ENCODE results near the gene PSKH1. TPM values are rescaled to one million over a fixed set of nuclear protein-coding genes. Genes with fewer than 3 reads are reported as not detected.

The PSKH1 gene
- total and polyA plus RNA-seq, 9 of the 15 experiments (the other 6 are each of a cell fraction or from before 2014, with no cell fraction given), result 0.96 to 20.9 (median 9.4) TPM

DNA sequence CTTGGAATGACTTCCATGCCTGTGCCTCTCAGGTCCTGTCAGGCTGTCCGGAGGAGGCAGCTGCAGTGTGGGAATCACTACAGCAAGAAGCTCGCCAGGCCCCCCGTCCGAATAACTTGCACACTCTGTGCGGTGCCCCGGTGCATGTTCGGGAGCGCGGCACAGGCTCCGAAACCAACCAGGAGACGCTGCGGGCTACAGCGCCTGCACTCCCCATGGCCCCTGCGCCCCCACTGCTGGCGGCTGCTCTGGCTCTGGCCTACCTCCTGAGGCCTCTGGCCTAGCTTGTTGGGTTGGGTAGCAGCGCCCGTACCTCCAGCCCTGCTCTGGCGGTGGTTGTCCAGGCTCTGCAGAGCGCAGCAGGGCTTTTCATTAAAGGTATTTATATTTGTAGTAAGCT lies 7.1 kb upstream of the PSKH1 start:
- Histone ChIP-seq H3K4me1 (replicated peaks in 1 of 2; ENCODE audit: control insufficient read depth in 2 of 2, insufficient read depth in 2 of 2, low read length in 2 of 2) (peaks cover 9 to 43% of the 10 kb centered on the region in 2 experiments; a peak in 4 of 5 replicates), H3K9ac (ENCODE audit: insufficient read depth in 1 of 2, low read depth in 2 of 2, low read length in 2 of 2) (peak overlapping the region in 1 of 2 experiments; percentile 50; a peak in 2 of 4 replicates), H3K36me3 (ENCODE audit: control insufficient read depth, insufficient read depth, low read length) (peaks cover 42% of the 10 kb centered on the region; the same call in 2 of the 3 replicates), H3K27me3 (ENCODE audit: control insufficient read depth in 2 of 2, insufficient read depth in 2 of 2, low read length in 2 of 2) (no peaks in the 10 kb centered on the region), H3K27ac (ENCODE audit: extremely low read depth, low read depth, low read length) (no peak overlapping the region), H3K9me3 (replicated peaks; ENCODE audit: control insufficient read depth, insufficient read depth, low read depth, low read length) (no peaks in the 10 kb centered on the region), H3K9me1 (ENCODE audit: control insufficient read depth, insufficient read depth, low read length) (no peaks in the 10 kb centered on the region), H4K20me1 (replicated peaks; ENCODE audit: control insufficient read depth, insufficient read depth, low read length) (peaks cover 19% of the 10 kb centered on the region), H3K79me2 (ENCODE audit: control insufficient read depth, insufficient read depth, low read length) (no peaks in the 10 kb centered on the region), H2AFZ (ENCODE audit: low read depth, low read length) (no peak overlapping the region), H3K4me2 (ENCODE audit: insufficient read depth, low read length) (no peak overlapping the region), H3K4me3 (no peak overlapping the region)
- no peak for TF ChIP-seq SREBF2 (CRISPR knock-in tag; IDR thresholded peaks at IDR 0.05)
- TF ChIP-seq, protein P1, sequence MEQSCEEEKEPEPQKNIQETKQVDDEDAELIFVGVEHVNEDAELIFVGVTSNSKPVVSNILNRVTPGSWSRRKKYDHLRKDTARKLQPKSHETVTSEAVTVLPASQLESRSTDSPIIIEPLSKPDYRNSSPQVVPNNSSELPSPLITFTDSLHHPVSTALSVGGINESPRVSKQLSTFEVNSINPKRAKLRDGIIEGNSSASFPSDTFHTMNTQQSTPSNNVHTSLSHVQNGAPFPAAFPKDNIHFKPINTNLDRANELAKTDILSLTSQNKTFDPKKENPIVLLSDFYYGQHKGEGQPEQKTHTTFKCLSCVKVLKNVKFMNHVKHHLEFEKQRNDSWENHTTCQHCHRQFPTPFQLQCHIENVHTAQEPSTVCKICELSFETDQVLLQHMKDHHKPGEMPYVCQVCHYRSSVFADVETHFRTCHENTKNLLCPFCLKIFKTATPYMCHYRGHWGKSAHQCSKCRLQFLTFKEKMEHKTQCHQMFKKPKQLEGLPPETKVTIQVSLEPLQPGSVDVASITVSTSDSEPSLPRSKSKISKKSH (CRISPR knock-in tag; IDR thresholded peaks at IDR 0.05), result no peak
- TF ChIP-seq ZNF165 (CRISPR knock-in tag; IDR thresholded peaks at IDR 0.05; ENCODE audit: borderline replicate concordance), result no peak
- TF ChIP-seq TEAD4 (IDR thresholded peaks at IDR 0.05; ENCODE audit: low read length), result no peak
- no peak for TF ChIP-seq TEAD4 (CRISPR knock-in tag; IDR thresholded peaks at IDR 0.05; ENCODE audit: borderline replicate concordance)
- peak; percentile 59; the same call in 1 of the 2 replicates for TF ChIP-seq POLR2G (IDR thresholded peaks at IDR 0.05; ENCODE audit: low read depth, low read length)
- TF ChIP-seq, protein P2, sequence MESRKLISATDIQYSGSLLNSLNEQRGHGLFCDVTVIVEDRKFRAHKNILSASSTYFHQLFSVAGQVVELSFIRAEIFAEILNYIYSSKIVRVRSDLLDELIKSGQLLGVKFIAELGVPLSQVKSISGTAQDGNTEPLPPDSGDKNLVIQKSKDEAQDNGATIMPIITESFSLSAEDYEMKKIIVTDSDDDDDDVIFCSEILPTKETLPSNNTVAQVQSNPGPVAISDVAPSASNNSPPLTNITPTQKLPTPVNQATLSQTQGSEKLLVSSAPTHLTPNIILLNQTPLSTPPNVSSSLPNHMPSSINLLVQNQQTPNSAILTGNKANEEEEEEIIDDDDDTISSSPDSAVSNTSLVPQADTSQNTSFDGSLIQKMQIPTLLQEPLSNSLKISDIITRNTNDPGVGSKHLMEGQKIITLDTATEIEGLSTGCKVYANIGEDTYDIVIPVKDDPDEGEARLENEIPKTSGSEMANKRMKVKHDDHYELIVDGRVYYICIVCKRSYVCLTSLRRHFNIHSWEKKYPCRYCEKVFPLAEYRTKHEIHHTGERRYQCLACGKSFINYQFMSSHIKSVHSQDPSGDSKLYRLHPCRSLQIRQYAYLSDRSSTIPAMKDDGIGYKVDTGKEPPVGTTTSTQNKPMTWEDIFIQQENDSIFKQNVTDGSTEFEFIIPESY (CRISPR knock-in tag; IDR thresholded peaks at IDR 0.05), result peak; percentile 88
- ATAC-seq, result no peak
- BruUV-seq (replicated peaks), result no TSS peak
- no peak for DNase-seq (ENCODE audit: extremely low read depth in 1 of 4, low spot score in 3 of 4)
- CTCF ChIA-PET (ENCODE audit: low intra/inter-chr PET ratio), result no interaction called here
- 93% methylated on average over 18 of the region's 19 CpGs for WGBS (ENCODE audit: insufficient coverage, low coverage, missing lambda C conversion rate)
- intact Hi-C loops (cut with micrococcal nuclease), result loop anchor here (10.0 kb wide), 1 partner anchor 159 kb away; no protein-coding TSS in a partner anchor
- FAIRE-seq, result no peak
- POLR2A ChIA-PET, result interaction anchor here (0.6 to 4.1 kb wide), 4 partner anchors 10 to 51 kb away, joined by 3 to 15 read pairs (median 6); partner anchors contain the start of genes EDC4 and PSMB10
- in situ Hi-C loops (cut with MboI), result no loop called here
